Uterus (tissue), 2 donors: Measurements from ENCODE around the gene MICAL3.

Experiments used
- CTCF ChIP-seq, 4 experiments: fragments of 200-600 bp in 2 of 4; fragments of 450-650 bp in 2 of 4; sonication (generic) in 2 of 4; IDR thresholded peaks; one replicate each; pipeline ENCODE4 v1.5.1; 2016 to 2019; ENCODE audit warnings: antibody characterized with exemption in 4 of 4, mild to moderate bottlenecking in 2 of 4, moderate library complexity in 1 of 4
- POLR2A ChIP-seq, 2 donors: fragments of 450-650 bp; IDR thresholded peaks; one replicate each; pipeline ENCODE4 v1.6.1; 2016; ENCODE audit warnings: antibody characterized with exemption in 2 of 2, mild to moderate bottlenecking in 1 of 2, moderate library complexity in 1 of 2

- no peak for TF ChIP-seq CTCF (IDR thresholded peaks at IDR 0.05)
- no peak for TF ChIP-seq POLR2A (IDR thresholded peaks at IDR 0.05)
These were observed 280.5 kb downstream of the MICAL3 start for GRCh38 chr22:17743661-17744411.
